Thymus (tissue), 11 donors: Measurements from ENCODE around the gene ITPKA. TPM values are rescaled to one million over a fixed set of nuclear protein-coding genes. Genes with fewer than 3 reads are reported as not detected.
A peak's percentile ranks its signal among the peaks of the same experiment; 100 is the strongest.

Source experiments
- DNase-seq, 9 donors: peaks; one replicate each; pipeline ENCODE4 v3.0.0-alpha.2; 2013; ENCODE audit warnings: low spot score in 9 of 9, low read depth in 6 of 9, missing footprints in 1 of 9
- H3K27ac ChIP-seq, 2 donors: one replicate each; pipeline ENCODE4 v1.5.1; 2013; ENCODE audit warnings: control low read depth in 1 of 2, low read depth in 1 of 2, low read length in 1 of 2, mild to moderate bottlenecking in 1 of 2, moderate library complexity in 1 of 2
- H3K27me3 ChIP-seq, 2 donors: one replicate each; pipeline ENCODE4 v1.5.1; 2013; ENCODE audit warnings: low read length in 1 of 2; ENCODE audit not compliant: control insufficient read depth in 2 of 2, insufficient read depth in 1 of 2
- H3K36me3 ChIP-seq, 2 donors: one replicate each; pipeline ENCODE4 v1.5.1; 2013; ENCODE audit warnings: low read length in 1 of 2, mild to moderate bottlenecking in 1 of 2, moderate library complexity in 1 of 2; ENCODE audit not compliant: control insufficient read depth in 2 of 2, insufficient read depth in 2 of 2
- H3K4me1 ChIP-seq, 2 donors: one replicate each; pipeline ENCODE4 v1.5.1; 2013; ENCODE audit warnings: low read length in 2 of 2; ENCODE audit not compliant: control insufficient read depth in 2 of 2, insufficient read depth in 2 of 2
- H3K4me3 ChIP-seq, 2 donors: one replicate each; pipeline ENCODE4 v1.5.1; 2013; ENCODE audit warnings: low read length in 2 of 2, control low read depth in 1 of 2, mild to moderate bottlenecking in 1 of 2
- H3K9me3 ChIP-seq, 2 donors: one replicate each; pipeline ENCODE4 v1.5.1; 2013; ENCODE audit warnings: low read length in 1 of 2, mild to moderate bottlenecking in 1 of 2; ENCODE audit not compliant: control insufficient read depth in 2 of 2, insufficient read depth in 1 of 2
- WGBS: extraction: QIAGEN DNeasy Blood & Tissue Kit; methylation state at CpG from one replicate; pipeline ENCODE4 v1.1.7; 2013; 5-methylcytosine and 5-hydroxymethylcytosine counted together
- polyA plus RNA-seq: library from polyadenylated mRNA; stranded (reverse); fragments of 200-250 nt; gene quantifications from one replicate; pipeline ENCODE4 v1.2.3, GENCODE V29; 2013
- total RNA-seq: library from RNA; stranded (reverse); fragments of 120-200 nt; gene quantifications from one replicate; pipeline ENCODE4 v1.2.4, GENCODE V29; 2013
- donor health status: healthy.

The ITPKA gene
- total and polyA plus RNA-seq, 2 donors, result 0.24 to 0.66 TPM

DNA sequence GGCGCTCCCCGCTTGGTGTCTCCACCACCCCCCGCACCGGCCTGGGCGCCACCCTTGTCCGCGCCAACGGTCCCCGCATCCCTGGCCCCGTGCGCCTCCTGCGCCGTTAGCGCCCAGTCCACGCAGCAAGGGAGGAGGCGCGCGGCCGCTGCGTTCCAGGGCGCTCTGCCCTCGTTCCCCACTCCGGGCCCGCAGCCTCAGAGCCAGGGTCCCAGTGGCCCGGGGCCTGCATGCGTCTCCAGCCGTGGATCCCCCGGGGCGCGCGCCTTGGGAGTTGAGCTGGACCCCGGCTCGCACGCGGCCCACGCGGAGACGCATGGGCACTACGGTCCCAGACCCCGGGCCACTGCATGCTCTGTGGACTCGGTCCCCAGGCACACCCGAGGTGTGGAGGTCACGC, 7.4 kb upstream of the ITPKA start:
- Histone ChIP-seq H3K9me3 (peaks cover 0 to 3% of the 10 kb centered on the region in 2 donors), H3K27ac (no peak overlapping the region), H3K27me3 (peaks cover 0 to 13% of the 10 kb centered on the region in 2 donors), H3K4me3 (no peak overlapping the region), H3K36me3 (peaks cover 2 to 9% of the 10 kb centered on the region in 2 donors), H3K4me1 (no peaks in the 10 kb centered on the region)
- 91% methylated on average over 43 of the region's 43 CpGs for WGBS
- DNase-seq, result no peak

DNA sequence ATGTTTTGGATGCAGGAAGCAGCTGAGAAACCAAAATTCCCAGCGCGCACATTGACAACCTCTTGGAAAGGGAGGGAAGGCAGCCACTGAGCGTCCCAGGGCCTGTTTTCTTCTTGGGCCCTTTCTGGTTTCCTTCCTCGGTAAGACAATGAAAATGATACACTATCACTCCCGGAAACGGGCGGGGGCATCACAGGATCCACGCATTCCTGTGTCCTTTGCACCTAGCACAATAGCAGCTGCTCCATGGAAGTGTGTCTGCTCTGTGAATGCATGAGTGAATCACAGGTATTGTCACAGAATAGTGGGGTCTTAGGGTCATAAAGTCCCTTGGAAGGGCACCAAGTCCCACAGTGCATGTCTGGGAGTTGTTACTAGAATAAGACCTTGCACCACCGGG, 6.3 kb upstream of the ITPKA start:
- peaks cover 0 to 3% of the 10 kb centered on the region in 2 donors for H3K9me3 ChIP-seq
- WGBS, result 89% methylated on average over 9 of the region's 9 CpGs
- peaks cover 0 to 4% of the 10 kb centered on the region in 2 donors for H3K36me3 ChIP-seq
- H3K4me3 ChIP-seq, result no peak overlapping the region
- no peaks in the 10 kb centered on the region for H3K4me1 ChIP-seq
- H3K27ac ChIP-seq, result no peak overlapping the region
- H3K27me3 ChIP-seq, result peaks cover 0 to 24% of the 10 kb centered on the region in 2 donors
- DNase-seq, result no peak

DNA sequence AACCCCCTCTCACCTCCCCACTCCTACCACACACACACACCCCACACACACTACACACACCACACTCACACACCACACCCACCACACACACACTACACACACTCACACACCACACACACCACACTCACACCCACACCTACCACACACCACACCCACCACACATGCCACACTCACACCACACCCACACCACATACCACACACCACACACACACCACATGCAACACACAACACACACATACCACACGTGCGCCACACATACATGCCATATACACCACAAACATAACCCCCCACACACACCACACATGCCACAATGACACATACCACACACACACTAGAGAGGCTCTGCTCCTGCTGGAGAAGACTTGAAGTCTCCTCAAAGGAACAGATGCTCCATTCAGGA, 5.9 kb upstream of the ITPKA start:
- Histone ChIP-seq H3K9me3 (peaks cover 0 to 3% of the 10 kb centered on the region in 2 donors), H3K27me3 (peaks cover 4 to 28% of the 10 kb centered on the region in 2 donors), H3K27ac (no peak overlapping the region), H3K4me3 (no peak overlapping the region), H3K36me3 (no peaks in the 10 kb centered on the region), H3K4me1 (peaks cover 0 to 4% of the 10 kb centered on the region in 2 donors)
- DNase-seq, result no peak
- 94% methylated on average over 2 of the region's 2 CpGs for WGBS

GRCh38 chr15:41489641-41490040, 4.0 kb upstream of the ITPKA start:
- DNase-seq, result no peak
- 98% methylated on average over 2 of the region's 2 CpGs for WGBS
- no peak overlapping the region for H3K27ac ChIP-seq
- H3K4me3 ChIP-seq, result no peak overlapping the region
- no peaks in the 10 kb centered on the region for H3K36me3 ChIP-seq
- H3K4me1 ChIP-seq, result peaks cover 8 to 16% of the 10 kb centered on the region in 2 donors
- H3K9me3 ChIP-seq, result peaks cover 0 to 6% of the 10 kb centered on the region in 2 donors
- H3K27me3 ChIP-seq, result peaks cover 18 to 44% of the 10 kb centered on the region in 2 donors

DNA sequence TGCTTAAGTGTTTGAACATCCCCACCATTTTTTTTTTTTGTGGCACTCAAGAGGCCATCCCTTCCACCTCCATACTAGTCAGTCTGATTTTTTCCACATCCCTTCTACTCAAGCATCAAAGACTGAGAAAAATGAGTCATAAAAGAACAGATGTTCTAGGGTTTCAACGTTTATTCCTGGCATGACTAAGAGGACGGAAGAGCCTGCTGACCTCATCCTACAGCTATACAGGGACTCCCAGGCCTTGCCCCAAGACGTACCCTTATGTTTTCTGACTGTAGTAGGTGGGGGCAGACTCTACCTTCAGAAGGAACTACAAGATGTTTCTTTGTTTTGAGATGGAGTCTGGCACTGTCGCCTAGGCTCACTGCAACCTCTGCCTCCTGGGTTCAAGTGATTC, 3.3 kb upstream of the ITPKA start:
- Histone ChIP-seq H3K27ac (no peak overlapping the region), H3K9me3 (peaks cover 0 to 9% of the 10 kb centered on the region in 2 donors), H3K4me3 (no peak overlapping the region), H3K36me3 (no peaks in the 10 kb centered on the region), H3K27me3 (peaks cover 25 to 51% of the 10 kb centered on the region in 2 donors), H3K4me1 (peaks cover 15 to 23% of the 10 kb centered on the region in 2 donors)
- no peak for DNase-seq
- WGBS, result 42% methylated on average over 4 of the region's 4 CpGs

- peaks cover 19 to 32% of the 10 kb centered on the region in 2 donors for H3K4me1 ChIP-seq
- peaks cover 0 to 19% of the 10 kb centered on the region in 2 donors for H3K9me3 ChIP-seq
- H3K4me3 ChIP-seq, result no peak overlapping the region
- no peaks in the 10 kb centered on the region for H3K36me3 ChIP-seq
- peaks cover 40 to 66% of the 10 kb centered on the region in 2 donors for H3K27me3 ChIP-seq
- no peak for DNase-seq
- 91% methylated on average over 4 of the region's 4 CpGs for WGBS
- no peak overlapping the region for H3K27ac ChIP-seq
Observed at GRCh38 chr15:41491889-41492288, 1.8 kb upstream of the ITPKA start.

DNA sequence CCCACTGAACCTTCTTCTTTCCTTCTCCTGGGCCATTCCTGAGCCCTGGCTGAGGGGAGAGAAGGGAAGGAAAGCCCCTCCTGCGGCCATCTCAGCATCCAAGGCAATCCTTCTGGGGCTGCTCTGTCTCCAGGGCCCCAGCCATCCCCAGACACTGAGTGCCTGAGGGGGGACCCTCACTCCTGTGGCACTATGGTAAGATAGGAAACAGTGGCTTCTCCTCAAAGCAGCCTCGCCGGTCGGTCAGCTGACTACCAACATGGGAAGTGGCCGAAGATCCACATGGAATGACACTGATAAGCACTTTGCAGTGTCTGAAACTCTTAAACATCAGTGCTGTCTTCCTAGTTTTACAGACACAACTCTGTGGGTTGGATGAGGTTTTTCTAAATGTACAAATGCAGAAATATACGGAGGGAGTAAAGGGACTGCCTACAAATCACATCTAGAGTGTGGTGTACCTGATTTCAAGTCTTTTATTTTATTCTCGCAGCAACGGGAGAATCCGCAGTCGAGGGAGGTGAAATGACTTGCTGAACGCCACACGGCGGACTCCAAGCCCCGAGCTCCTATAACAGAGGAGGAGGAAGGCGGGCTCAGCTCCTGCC, 973 bp upstream of the ITPKA start:
- H3K4me3 ChIP-seq, result peak overlapping the region; percentile 41 to 71
- peaks cover 0 to 16% of the 10 kb centered on the region in 2 donors for H3K9me3 ChIP-seq
- no peak overlapping the region for H3K27ac ChIP-seq
- peaks cover 19 to 32% of the 10 kb centered on the region in 2 donors for H3K4me1 ChIP-seq
- H3K36me3 ChIP-seq, result no peaks in the 10 kb centered on the region
- DNase-seq, result no peak
- peaks cover 48 to 71% of the 10 kb centered on the region in 2 donors for H3K27me3 ChIP-seq
- WGBS, result 5% methylated on average over 15 of the region's 15 CpGs

GRCh38 chr15:41493902-41494189, 172 bp downstream of the ITPKA start:
- under 1% methylated on average over 41 of the region's 41 CpGs for WGBS
- H3K27me3 ChIP-seq, result peaks cover 56 to 83% of the 10 kb centered on the region in 2 donors
- no peaks in the 10 kb centered on the region for H3K36me3 ChIP-seq
- DNase-seq, result no peak
- peak overlapping the region in 1 of 2 donors; percentile 71 for H3K4me3 ChIP-seq
- H3K27ac ChIP-seq, result no peak overlapping the region
- H3K4me1 ChIP-seq, result peaks cover 19 to 32% of the 10 kb centered on the region in 2 donors
- peaks cover 0 to 16% of the 10 kb centered on the region in 2 donors for H3K9me3 ChIP-seq

- peak in 2 of 9 donors; percentile 28 to 57 for DNase-seq
- 3% methylated on average over 77 of the region's 77 CpGs for WGBS
- H3K27me3 ChIP-seq, result peaks cover 61 to 88% of the 10 kb centered on the region in 2 donors
Observed at GRCh38 chr15:41494190-41494921, 682 bp downstream of the ITPKA start.

More at GRCh38 chr15:41494190-41494921, 682 bp downstream of the ITPKA start:
- H3K4me3 ChIP-seq, result peak overlapping the region in 1 of 2 donors; percentile 71
- no peaks in the 10 kb centered on the region for H3K36me3 ChIP-seq
- no peak overlapping the region for H3K27ac ChIP-seq
- H3K9me3 ChIP-seq, result peaks cover 0 to 16% of the 10 kb centered on the region in 2 donors
- H3K4me1 ChIP-seq, result peaks cover 19 to 32% of the 10 kb centered on the region in 2 donors
